K562 (cell line): ENCODE results near the gene MCU. TPM values are rescaled to one million over a fixed set of nuclear protein-coding genes. Genes with fewer than 3 reads are reported as not detected.

Experiments
- ATAC-seq: fragments of 200-7000 bp; cut with Tn5 transposase; 3 replicates; pipeline ENCODE4 v1.9.1; 2020; ENCODE audit warnings: moderate library complexity
- BruUV-seq: library from RNA; stranded (reverse); fragments of 400-500 nt; replicated peaks from 2 replicates; lab custom pipeline; 2021; lab: Mats Ljungman, UMichigan
- CTCF ChIA-PET: fragments of 300-600 bp; formaldehyde crosslinking; extraction: SDS; loops from one replicate; lab custom pipeline; 2021; ENCODE audit warnings: low intra/inter-chr PET ratio; lab: Yijun Ruan, JAX
- POLR2A ChIA-PET: fragments of 300-600, 350-650 bp; sonication (Branson Sonifier 250); formaldehyde crosslinking; extraction: SDS; loops from one replicate; lab custom pipeline; 2021; ENCODE audit warnings: antibody characterized with exemption, inconsistent platforms; lab: Yijun Ruan, JAX
- DNase-seq, 4 experiments: peaks; one replicate each; pipeline versions ENCODE4 v3.0.0 to v3.0.0-alpha.2; 2011 to 2018; ENCODE audit warnings: low spot score in 3 of 4, mixed read lengths in 3 of 4; ENCODE audit errors: extremely low read depth in 1 of 4
- FAIRE-seq: peaks from 2 replicates; lab custom pipeline; 2011; peaks lifted over from hg19 to GRCh38; lab: Jason Lieb, UNC
- H2AFZ ChIP-seq: 2 replicates; pipeline ENCODE4 v1.6.0; 2011; ENCODE audit warnings: low read depth, low read length, control low read depth, inconsistent platforms
- H3K27ac ChIP-seq: fragments of 200-600 bp; 3 replicates; pipeline ENCODE4 v1.8.0; 2011; ENCODE audit warnings: low read depth, mild to moderate bottlenecking, control low read depth, inconsistent platforms, low read length, moderate library complexity, mixed read lengths; ENCODE audit errors: extremely low read depth
- H3K27me3 ChIP-seq, 2 experiments: fragments of 300-600 bp in 1 of 2; 2 replicates in 1 of 2; 3 replicates in 1 of 2; pipeline versions ENCODE4 v1.6.0 to v1.8.0; 2011; ENCODE audit warnings: inconsistent platforms in 2 of 2, low read length in 2 of 2, mild to moderate bottlenecking in 1 of 2, mixed read lengths in 1 of 2, moderate library complexity in 1 of 2; ENCODE audit not compliant: control insufficient read depth in 2 of 2, insufficient read depth in 2 of 2
- H3K36me3 ChIP-seq: fragments of 300-600 bp; 3 replicates; pipeline ENCODE4 v1.8.0; 2011; ENCODE audit warnings: mild to moderate bottlenecking, low read length, inconsistent platforms; ENCODE audit not compliant: control insufficient read depth, insufficient read depth
- H3K4me1 ChIP-seq, 2 experiments: fragments of 200-600 bp in 1 of 2; replicated peaks in 1 of 2; 2 replicates in 1 of 2; 3 replicates in 1 of 2; pipeline versions ENCODE4 v1.5.1 to v1.8.0; 2011; ENCODE audit warnings: inconsistent platforms in 2 of 2, low read length in 2 of 2, mild to moderate bottlenecking in 1 of 2, mixed read lengths in 1 of 2, moderate library complexity in 1 of 2; ENCODE audit not compliant: control insufficient read depth in 2 of 2, insufficient read depth in 2 of 2
- H3K4me2 ChIP-seq: 2 replicates; pipeline ENCODE4 v1.6.1; 2011; ENCODE audit warnings: low read length, control low read depth, inconsistent platforms, mixed read lengths; ENCODE audit not compliant: insufficient read depth
- H3K4me3 ChIP-seq: fragments of 200-600 bp; sonication (generic), shearing (Covaris generic); 2 replicates; pipeline ENCODE4 v1.5.1; 2016; ENCODE audit warnings: control low read depth, inconsistent platforms
- H3K79me2 ChIP-seq: fragments of 200-600 bp; 3 replicates; pipeline ENCODE4 v1.8.0; 2011; ENCODE audit warnings: low read length, inconsistent platforms; ENCODE audit not compliant: control insufficient read depth, insufficient read depth
- H3K9ac ChIP-seq, 2 experiments: 2 replicates each; pipeline versions ENCODE4 v1.6.0 to v1.6.1; 2011; ENCODE audit warnings: low read depth in 2 of 2, low read length in 2 of 2, control low read depth in 1 of 2, inconsistent platforms in 1 of 2, mild to moderate bottlenecking in 1 of 2, mixed read lengths in 1 of 2; ENCODE audit not compliant: insufficient read depth in 1 of 2
- H3K9me1 ChIP-seq: one replicate; pipeline ENCODE4 v1.6.0; 2011; ENCODE audit warnings: inconsistent platforms, mild to moderate bottlenecking, low read length, moderate library complexity; ENCODE audit not compliant: control insufficient read depth, insufficient read depth
- H3K9me3 ChIP-seq: replicated peaks from 2 replicates; pipeline ENCODE4 v1.5.1; 2011; ENCODE audit warnings: low read depth, low read length, inconsistent platforms; ENCODE audit not compliant: control insufficient read depth, insufficient read depth
- H4K20me1 ChIP-seq: replicated peaks from 2 replicates; pipeline ENCODE4 v1.6.1; 2011; ENCODE audit warnings: low read length, inconsistent platforms, mixed read lengths; ENCODE audit not compliant: control insufficient read depth, insufficient read depth
- EGR1 ChIP-seq: fragments of 450-650 bp; conservative IDR thresholded peaks from 2 replicates; pipeline ENCODE4 v1.6.1; 2017; ENCODE audit warnings: mild to moderate bottlenecking
- MYNN ChIP-seq, 2 experiments: sonication (generic); formaldehyde crosslinking in 1 of 2; IDR thresholded peaks; 2 replicates each; pipeline versions ENCODE4 v1.5.0 to v1.6.1; 2016 to 2020; ENCODE audit warnings: antibody characterized with exemption in 1 of 2, missing genetic modification reagents in 1 of 2
- WGBS: fragments of 100-300 bp; shearing (Covaris generic); methylation state at CpG from one replicate; pipeline ENCODE4 v1.1.6; 2016; ENCODE audit warnings: low coverage, mixed read lengths; ENCODE audit not compliant: insufficient coverage; ENCODE audit errors: missing lambda C conversion rate; 5-methylcytosine and 5-hydroxymethylcytosine counted together
- in situ Hi-C: fragments of 300-500 bp; cut with MboI; formaldehyde crosslinking; loops from 4 replicates; pipeline ENCODE4 v1.15.0; 2018; ENCODE audit warnings: inconsistent platforms, mixed read lengths
- intact Hi-C: fragments of 100-400 bp; cut with micrococcal nuclease; formaldehyde crosslinking; loops from 2 replicates; pipeline ENCODE4 v1.14.2; 2022
- polyA plus RNA-seq, 8 experiments: library from polyadenylated mRNA; depleted of rRNA in 4 of 8; stranded (reverse) in 5 of 8; unstranded in 3 of 8; fragments of >200 nt; fragmentation: Nextera tagmentation in 2 of 8; fragmentation: Illumina TruSeq in 1 of 8; extraction: Ambion mirVana in 2 of 8; extraction: Trizol in 1 of 8; gene quantifications; 2 replicates each; pipeline versions ENCODE4 v1.2.1 to v1.2.3, GENCODE V29; 2011 to 2014; ENCODE audit warnings: inconsistent platforms in 1 of 8, missing spikeins in 1 of 8
- total RNA-seq, 7 experiments: library from RNA; depleted of rRNA in 6 of 7; stranded (reverse); fragments of >200 nt in 6 of 7; fragmentation: Illumina TruSeq in 2 of 7; extraction: Trizol in 2 of 7; gene quantifications; 2 replicates each; pipeline versions ENCODE4 v1.2.1 to v1.2.3, GENCODE V29; 2011 to 2021; ENCODE audit warnings: low replicate concordance in 1 of 7
- TF ChIP-seq, protein P1 (sequence below): fragments of 250-450 bp; sonication (Bioruptor Pico); IDR thresholded peaks from 2 replicates; pipeline ENCODE4 v1.5.0; 2020; ENCODE audit warnings: mild to moderate bottlenecking
- TF ChIP-seq, protein P2 (sequence below): fragments of 250-450 bp; sonication (Bioruptor Pico); IDR thresholded peaks from 2 replicates; pipeline ENCODE4 v1.5.0; 2020; ENCODE audit warnings: mild to moderate bottlenecking, borderline replicate concordance

MCU gene
- total and polyA plus RNA-seq, 9 of the 15 experiments (the other 6 are each of a cell fraction or from before 2014, with no cell fraction given) = 8.2 to 88.8 (median 21.3) TPM

- TF ChIP-seq, protein P1, sequence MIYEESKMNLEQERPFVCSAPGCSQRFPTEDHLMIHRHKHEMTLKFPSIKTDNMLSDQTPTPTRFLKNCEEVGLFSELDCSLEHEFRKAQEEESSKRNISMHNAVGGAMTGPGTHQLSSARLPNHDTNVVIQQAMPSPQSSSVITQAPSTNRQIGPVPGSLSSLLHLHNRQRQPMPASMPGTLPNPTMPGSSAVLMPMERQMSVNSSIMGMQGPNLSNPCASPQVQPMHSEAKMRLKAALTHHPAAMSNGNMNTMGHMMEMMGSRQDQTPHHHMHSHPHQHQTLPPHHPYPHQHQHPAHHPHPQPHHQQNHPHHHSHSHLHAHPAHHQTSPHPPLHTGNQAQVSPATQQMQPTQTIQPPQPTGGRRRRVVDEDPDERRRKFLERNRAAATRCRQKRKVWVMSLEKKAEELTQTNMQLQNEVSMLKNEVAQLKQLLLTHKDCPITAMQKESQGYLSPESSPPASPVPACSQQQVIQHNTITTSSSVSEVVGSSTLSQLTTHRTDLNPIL = no peak
These were observed 91.5 kb downstream of the MCU start (continued) for GRCh38 chr10:72783410-72783833.

DNA sequence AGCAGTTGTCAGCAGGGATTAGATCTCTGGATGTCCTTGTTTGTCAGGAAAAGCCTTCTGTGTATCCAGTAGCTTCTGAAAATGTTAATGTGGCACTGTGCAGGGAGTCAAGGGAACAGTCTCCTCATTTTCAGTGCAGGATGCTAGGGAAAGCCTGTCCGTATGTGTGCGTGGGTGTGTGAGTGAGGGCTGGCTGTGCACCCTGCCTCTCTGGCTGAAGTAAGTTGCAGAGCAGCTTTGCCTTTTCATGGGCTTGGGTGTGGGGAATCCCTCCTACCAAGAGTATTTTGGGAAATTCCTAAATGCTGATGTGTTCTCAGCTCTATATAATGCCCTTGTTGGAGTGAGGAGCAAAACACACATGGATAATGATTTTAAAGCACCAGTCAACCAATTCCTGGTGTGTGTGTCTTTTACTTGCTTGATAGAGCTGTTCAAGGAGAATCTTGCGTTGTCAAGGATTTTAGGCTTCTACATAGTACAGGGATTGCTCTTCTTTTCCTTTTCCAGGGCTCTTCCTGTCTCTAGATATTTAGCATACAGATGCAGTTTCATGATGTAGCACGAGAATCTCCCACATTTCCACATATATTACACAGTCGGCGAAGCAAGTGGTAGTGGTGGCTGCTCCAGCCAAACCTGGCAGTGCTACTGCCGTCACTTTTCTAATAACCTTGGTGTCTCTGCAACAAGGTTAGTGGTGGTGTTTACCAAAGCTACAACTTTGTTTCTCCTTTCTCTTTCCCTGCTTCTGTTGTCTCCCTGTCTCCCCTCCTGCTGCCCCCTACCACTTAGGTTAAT lies 92.8 kb downstream of the MCU start:
- H3K9me1 ChIP-seq = no peaks in the 10 kb centered on the region
- no peak overlapping the region for H3K4me2 ChIP-seq
- no TSS peak for BruUV-seq
- no peak overlapping the region for H2AFZ ChIP-seq
- in situ Hi-C loops (no loop called here), intact Hi-C loops (no loop called here)
- H3K9ac ChIP-seq = no peak overlapping the region
- no peaks in the 10 kb centered on the region for H3K79me2 ChIP-seq
- ChIA-PET CTCF (no interaction called here), POLR2A (interaction anchor here (0.7 to 1.8 kb wide), 9 partner anchors 7 to 139 kb away, joined by 3 to 6 read pairs (median 4); no protein-coding TSS in a partner anchor)
- H3K27ac ChIP-seq = no peak overlapping the region
- TF ChIP-seq, protein P2, sequence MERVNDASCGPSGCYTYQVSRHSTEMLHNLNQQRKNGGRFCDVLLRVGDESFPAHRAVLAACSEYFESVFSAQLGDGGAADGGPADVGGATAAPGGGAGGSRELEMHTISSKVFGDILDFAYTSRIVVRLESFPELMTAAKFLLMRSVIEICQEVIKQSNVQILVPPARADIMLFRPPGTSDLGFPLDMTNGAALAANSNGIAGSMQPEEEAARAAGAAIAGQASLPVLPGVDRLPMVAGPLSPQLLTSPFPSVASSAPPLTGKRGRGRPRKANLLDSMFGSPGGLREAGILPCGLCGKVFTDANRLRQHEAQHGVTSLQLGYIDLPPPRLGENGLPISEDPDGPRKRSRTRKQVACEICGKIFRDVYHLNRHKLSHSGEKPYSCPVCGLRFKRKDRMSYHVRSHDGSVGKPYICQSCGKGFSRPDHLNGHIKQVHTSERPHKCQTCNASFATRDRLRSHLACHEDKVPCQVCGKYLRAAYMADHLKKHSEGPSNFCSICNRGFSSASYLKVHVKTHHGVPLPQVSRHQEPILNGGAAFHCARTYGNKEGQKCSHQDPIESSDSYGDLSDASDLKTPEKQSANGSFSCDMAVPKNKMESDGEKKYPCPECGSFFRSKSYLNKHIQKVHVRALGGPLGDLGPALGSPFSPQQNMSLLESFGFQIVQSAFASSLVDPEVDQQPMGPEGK (CRISPR knock-in tag) = no peak
- TF ChIP-seq MYNN (IDR thresholded peaks at IDR 0.05) (no peak), MYNN (CRISPR knock-in tag; IDR thresholded peaks at IDR 0.05) (no peak), EGR1 (peak; percentile 70)
- FAIRE-seq (no peak), DNase-seq (peak in 1 of 4 experiments; percentile 23), ATAC-seq (peak; percentile 59; the same call in 2 of the 3 replicates)
- H3K36me3 ChIP-seq = no peaks in the 10 kb centered on the region
- no peak overlapping the region for H3K4me3 ChIP-seq
- H3K27me3 ChIP-seq = no peaks in the 10 kb centered on the region; a peak in 1 of 5 replicates
- 54% methylated on average over 7 of the region's 7 CpGs for WGBS
- H3K4me1 ChIP-seq = no peaks in the 10 kb centered on the region
- peaks cover 5% of the 10 kb centered on the region; the same call in 1 of the 2 replicates for H4K20me1 ChIP-seq
- no peaks in the 10 kb centered on the region for H3K9me3 ChIP-seq
